Activated CD8-positive, alpha-beta memory T cell treated with anti-CD3 and anti-CD28 coated beads for 4 hours (primary cell): ENCODE measurements around the gene MRPL42.
"Not testable (repeated sequence)": the region's sequence is repeated elsewhere in the genome, so short reads cannot be mapped to it uniquely, and the experiment has no call there.

Source experiments
- DNase-seq, 2 donors: peaks; one replicate each; pipeline ENCODE4 v3.0.0-alpha.2; 2020; ENCODE audit warnings: low read depth in 2 of 2

The MRPL42 gene

DNA sequence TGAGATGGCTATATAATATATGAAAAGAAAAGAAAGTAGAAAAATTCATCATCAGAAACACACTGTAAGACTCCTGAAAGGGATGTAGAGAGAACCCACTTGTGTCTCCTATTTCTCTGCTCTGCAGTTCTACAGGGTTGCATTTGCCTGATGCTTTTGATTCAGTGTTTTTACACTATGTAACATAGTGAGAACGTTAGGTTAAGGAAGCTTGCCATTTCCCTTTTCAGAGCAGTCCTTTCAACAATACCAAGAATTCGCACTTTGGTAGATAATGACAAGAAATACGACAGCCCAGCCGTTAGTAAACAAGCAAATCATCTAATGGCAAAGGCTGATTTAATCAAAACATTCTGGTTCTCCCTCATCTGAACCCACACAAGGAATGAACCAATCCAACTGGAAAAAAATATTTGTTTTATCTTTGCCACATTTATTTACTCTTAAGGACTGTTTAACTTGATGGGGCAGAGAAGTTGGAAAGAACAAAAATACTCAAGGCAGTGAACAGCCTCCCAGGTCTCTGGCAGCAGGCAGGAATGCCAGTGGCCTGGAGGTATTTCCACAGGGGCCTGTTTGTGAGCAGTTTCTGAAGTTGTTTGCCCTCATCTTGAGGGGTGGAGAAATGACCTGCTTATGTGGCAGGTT is 74.4 kb downstream of the MRPL42 start:
- no peak for DNase-seq

DNA sequence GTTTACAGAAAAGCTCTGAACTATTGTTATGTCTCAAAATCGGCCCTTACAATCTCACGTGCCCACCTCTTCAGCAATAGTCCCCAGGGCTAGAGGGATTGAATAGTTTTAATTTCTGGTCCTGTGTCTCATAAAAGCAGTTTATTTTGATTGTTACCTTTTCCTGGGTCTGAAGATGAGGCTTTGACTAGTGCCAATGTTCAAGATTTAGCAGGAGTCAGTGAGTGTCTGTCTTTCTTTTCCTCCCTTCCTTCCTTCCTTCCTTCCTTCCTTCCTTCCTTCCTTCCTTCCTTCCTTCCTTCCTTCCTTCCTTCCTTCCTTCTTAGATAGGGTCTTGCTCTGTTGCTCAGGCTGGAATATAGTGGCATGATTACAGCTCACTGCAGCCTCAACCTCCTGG is 80.5 kb downstream of the MRPL42 start:
- DNase-seq, result no peak

DNA sequence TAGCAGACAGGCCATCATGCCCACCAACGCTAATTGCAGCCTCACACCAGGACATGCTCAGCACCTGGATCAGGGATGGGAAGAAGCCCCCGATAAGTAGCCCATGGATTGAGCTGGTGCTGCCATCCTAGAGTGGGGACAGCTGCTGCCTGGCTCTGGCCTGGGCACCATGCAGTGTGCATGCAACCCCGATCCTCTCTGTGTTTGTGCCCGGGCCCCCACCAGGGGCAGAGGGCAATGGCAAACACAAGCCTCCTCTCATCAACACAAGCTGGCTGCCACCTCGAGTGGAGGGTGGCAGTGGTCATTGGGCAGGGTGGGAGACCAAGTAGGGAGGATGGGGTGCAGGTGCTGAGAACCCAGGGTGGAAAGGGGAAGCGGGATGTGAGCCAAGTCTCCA is 81.9 kb downstream of the MRPL42 start:
- no peak for DNase-seq

DNA sequence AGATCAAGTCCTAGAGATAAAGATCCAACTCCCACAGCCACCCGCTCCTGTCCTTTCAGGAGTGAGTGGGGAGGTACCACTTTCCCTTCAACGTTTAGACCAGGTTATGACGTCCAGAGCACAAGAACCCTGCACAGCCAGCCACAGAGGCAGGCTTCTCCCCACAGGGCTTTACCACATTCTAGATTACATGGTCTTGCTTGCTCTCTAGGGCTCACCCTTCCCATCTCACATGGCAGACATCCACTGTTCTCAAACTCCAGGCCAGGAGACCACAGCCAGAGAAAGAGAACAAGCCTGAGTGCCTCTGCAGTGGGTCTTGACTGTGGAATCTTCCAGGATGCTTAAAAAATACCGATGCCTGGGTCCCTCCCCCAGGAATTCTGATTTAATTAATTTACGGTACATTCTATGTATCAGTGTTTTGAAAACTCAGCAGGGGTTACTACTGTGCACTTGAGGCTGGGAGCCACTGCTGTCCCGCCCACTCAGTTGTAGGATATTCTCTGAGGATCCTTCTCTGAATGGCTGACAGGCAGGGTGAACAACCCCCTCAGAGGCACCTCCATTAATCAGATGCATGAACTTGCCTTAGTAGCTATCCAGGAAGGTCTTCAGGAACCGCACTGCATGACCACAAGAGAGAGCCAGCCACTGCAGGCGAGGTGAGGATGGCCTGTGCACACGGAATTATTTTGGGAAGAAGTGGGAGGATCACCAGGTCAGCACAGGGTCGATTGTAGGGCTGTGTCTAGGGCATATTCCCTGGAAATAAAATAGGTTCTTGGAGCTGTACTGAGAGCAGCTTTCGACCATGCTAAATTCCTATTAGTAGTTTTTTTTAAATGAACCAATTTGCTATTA is 83.7 kb downstream of the MRPL42 start:
- DNase-seq, result no peak

DNA sequence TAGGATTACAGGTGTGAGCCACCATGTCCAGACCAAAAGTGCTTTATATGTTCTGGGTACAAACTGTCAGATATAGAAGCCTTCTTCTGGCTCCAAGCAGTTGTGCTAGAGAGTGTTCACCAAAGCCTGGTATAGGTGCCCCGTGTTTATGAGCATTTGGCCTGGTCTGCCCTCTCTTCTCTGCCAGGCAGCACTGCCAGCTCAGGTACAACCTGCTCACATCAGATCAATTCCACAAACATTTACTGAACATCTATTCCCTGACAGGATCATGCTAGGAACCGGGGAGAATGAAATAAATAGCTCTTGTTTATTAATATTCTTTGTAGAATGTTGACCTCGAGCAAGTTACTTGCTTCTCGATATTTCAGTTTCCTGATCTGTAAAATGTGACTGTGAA is 85.1 kb downstream of the MRPL42 start:
- no peak for DNase-seq

DNA sequence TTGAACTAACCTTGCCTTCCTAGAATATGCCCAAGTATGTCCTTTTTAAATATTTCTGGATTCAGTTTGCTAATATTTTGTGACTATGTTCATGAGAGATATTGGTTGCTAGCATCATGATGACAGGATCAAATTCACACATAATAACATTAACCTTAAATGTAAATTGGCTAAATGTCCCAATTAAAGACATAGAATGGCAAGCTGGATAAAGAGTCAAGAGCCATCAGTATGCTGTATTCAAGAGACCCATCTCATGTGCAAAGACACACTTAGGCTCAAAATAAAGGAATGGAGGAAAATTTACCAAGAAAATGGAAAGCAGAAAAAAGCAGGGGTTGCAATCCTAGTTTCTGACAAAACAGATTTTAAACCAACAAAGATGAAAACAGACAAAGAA is 90.6 kb downstream of the MRPL42 start:
- not testable (repeated sequence) for DNase-seq

DNA sequence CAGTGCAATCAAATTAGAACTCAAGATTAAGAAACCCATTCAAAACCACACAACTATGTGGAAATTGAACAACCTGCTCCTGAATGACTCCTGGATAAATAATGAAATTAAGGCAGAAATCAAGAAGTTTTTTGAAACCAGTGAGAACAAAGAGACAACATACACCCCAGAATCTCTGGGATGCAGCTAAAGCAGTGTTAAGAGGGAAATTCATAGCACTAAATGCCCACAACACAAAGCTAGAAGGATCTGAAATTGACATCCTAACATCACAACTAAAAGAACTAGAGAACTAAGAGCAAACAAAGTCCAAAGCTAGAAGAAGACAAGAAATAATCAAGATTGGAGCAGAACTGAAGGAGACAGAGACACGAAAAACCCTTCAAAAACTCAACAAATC is 91.4 kb downstream of the MRPL42 start:
- DNase-seq, result not testable (repeated sequence)

DNA sequence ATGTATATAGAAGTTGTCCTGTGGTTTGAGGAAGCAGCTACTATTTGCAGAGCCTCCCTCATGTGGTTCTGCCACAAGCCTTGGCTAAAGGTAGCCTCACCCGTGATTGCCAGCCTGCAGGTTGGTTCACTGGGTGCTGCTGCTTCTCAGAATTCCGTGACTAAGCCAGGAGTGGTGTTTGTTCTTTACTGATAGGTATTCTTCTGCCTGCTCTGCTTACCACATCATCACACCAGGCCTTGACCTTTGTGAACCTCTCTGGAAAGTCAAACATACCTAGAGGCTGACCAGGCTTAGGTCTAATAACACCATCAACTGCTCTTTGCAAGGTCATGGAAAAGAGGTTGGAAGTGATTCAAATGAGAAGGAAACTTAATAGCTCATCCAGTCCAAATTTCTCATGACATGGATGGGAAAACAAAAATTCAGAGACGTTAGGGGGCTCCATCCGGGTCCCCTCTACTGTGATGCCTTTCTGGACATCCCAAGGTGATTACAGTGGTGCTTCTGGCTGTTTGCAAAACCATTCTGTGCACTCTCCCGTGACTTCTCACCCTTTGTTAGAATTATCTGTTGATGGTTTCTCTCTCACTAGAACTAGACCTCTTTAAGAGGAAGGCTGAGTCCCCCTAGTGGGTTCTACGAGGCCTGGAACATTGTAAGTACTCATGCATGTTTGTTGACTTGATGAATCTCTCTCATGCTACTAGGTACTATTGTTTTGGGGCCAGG is 96.7 kb downstream of the MRPL42 start:
- no peak for DNase-seq

DNA sequence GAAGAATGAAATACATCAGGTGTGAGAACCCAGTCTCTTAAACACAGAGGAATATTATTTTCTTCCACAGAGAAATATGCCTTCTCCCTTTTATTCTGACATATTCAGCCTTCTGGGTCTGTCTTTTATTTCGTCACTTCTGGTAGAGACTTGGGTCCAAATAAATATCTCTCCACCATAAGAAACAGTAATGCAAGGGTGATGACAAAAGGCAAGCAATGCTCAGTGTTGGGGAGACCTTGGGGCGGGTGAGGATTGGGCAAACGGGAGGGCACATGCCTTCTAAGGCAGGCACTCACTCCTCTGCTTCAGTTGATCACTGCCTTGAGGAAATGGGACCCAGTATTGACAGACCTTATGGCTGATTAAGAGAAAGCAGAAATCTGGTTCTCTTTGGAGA is 98.4 kb downstream of the MRPL42 start:
- DNase-seq, result no peak
